IPS-18a (cell line): ENCODE results near the gene HIGD1C.
"Not testable (repeated sequence)": the region's sequence is repeated elsewhere in the genome, so short reads cannot be mapped to it uniquely, and the experiment has no call there.

ENCODE experiments used
- H3K27ac ChIP-seq: one replicate; pipeline ENCODE4 v1.5.1; 2013; ENCODE audit warnings: low read length
- H3K27me3 ChIP-seq: one replicate; pipeline ENCODE4 v1.6.1; 2013; ENCODE audit warnings: mild to moderate bottlenecking, low read length; ENCODE audit not compliant: control insufficient read depth, insufficient read depth
- H3K36me3 ChIP-seq: one replicate; pipeline ENCODE4 v1.6.1; 2013; ENCODE audit warnings: low read depth, low read length; ENCODE audit not compliant: control insufficient read depth
- H3K4me1 ChIP-seq: one replicate; pipeline ENCODE4 v1.6.1; 2013; ENCODE audit warnings: low read depth, low read length; ENCODE audit not compliant: control insufficient read depth
- H3K4me3 ChIP-seq: one replicate; pipeline ENCODE4 v1.5.1; 2013; ENCODE audit warnings: low read length
- H3K9ac ChIP-seq: one replicate; pipeline ENCODE4 v1.6.1; 2013; ENCODE audit warnings: mild to moderate bottlenecking, low read length, moderate library complexity
- H3K9me3 ChIP-seq: one replicate; pipeline ENCODE4 v1.6.1; 2013; ENCODE audit warnings: low read depth, low read length; ENCODE audit not compliant: control insufficient read depth

Gene HIGD1C

DNA sequence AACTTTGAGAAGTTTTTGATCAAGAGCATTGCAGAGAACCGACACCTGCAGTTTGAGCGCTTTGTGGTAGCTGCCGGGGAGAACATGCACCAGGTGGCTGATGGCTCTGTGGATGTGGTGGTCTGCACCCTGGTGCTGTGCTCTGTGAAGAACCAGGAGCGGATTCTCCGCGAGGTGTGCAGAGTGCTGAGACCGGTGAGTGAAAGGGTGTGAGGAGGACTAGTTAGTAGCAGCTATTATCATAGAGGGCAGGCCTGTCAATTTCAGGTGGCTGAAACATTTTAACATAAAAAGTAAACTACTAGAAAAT is 27.0 kb upstream of the HIGD1C start:
- peak overlapping the region; percentile 47 for H3K4me3 ChIP-seq
- H3K27ac ChIP-seq, result no peak overlapping the region
- H3K4me1 ChIP-seq, result peaks cover 40% of the 10 kb centered on the region

DNA sequence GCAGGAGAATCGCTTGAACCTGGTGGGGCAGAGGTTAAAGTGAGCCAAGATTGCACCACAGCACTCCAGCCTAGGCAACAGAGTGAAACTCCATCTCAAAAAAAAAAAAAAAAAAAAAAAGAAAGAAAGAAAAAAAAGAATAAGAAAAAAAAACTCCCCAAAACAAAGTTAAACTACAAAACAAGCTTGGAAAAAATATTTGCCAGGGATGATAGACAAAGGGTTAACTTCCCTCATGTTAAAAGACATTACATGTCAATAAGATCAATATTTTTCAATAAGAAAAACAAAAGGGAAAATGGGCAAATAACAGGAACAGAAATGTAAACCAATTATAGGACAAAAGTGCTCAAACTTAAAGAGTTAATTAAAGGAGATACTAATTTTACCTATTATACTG is 26.4 kb upstream of the HIGD1C start:
- Histone ChIP-seq H3K9me3 (no peaks in the 10 kb centered on the region), H3K4me1 (peaks cover 40% of the 10 kb centered on the region), H3K27me3 (no peaks in the 10 kb centered on the region), H3K27ac (no peak overlapping the region), H3K36me3 (no peaks in the 10 kb centered on the region), H3K4me3 (peak overlapping the region; percentile 25), H3K9ac (no peak overlapping the region)

More for the DNA sequence above, 27.0 kb upstream of the HIGD1C start:
- H3K36me3 ChIP-seq, result no peaks in the 10 kb centered on the region
- peak overlapping the region; percentile 18 for H3K9ac ChIP-seq
- no peaks in the 10 kb centered on the region for H3K9me3 ChIP-seq
- H3K27me3 ChIP-seq, result no peaks in the 10 kb centered on the region

DNA sequence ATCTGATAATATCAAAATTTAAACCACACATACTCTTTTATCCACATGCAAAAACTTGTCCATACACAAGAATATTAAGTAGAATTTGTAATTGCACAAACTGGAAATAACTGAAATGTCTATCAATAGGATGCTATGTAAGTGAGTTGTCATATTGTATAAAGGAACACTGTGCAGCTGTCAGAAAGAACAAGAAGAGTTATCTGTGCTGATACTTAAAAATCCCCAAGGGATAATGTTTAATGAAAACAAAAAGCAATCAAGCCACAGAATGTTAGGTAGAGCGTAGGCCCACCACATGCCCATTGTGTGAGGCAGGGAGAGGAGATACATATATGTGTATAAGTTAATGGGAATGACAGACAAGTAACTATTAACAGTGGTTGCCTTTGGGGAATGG is 25.9 kb upstream of the HIGD1C start:
- Histone ChIP-seq H3K27ac (no peak overlapping the region), H3K27me3 (no peaks in the 10 kb centered on the region), H3K9me3 (no peaks in the 10 kb centered on the region), H3K9ac (no peak overlapping the region), H3K4me1 (peaks cover 40% of the 10 kb centered on the region), H3K36me3 (no peaks in the 10 kb centered on the region), H3K4me3 (peak overlapping the region; percentile 25)

DNA sequence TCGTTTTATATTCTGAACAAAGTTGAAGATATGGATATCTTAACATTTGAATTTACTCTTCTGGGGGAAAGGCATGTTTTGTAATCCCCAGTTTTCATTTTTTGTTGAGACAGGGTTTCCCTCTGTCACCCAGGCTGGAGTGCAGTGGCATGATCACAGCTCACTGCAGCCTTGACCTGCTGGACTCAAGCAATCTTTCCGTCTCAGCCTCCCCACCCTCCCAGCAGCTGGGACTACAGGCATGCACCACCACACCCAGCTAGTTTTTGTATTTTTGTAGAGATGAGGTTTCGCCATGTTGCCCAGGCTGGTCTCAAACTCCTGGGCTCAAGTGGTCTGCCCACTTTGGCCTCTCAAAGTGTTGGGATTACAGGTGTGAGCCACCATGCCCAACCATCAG is 25.4 kb upstream of the HIGD1C start:
- not testable (repeated sequence) for H3K36me3 ChIP-seq, H3K9ac ChIP-seq, H3K4me3 ChIP-seq, H3K27me3 ChIP-seq, H3K27ac ChIP-seq, H3K9me3 ChIP-seq
- peaks cover 40% of the 10 kb centered on the region for H3K4me1 ChIP-seq

DNA sequence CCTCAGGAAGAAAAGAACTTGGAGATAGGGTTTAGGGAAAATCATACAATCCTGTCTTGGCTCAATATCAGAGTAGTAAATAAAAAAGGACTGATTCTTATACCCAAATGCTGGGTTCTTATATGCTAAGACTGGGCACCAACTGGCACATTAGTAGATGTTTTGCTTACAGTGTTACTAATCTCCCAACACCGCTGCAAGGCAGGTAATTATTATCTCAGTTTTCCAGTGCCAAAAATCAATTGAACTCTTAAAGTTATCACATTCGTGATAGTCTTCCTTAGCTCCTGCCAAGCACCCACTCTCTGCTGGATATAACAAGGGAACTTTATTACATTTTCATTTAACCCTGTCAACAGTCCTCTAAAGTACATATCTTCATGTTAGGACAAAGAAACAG is 25.0 kb upstream of the HIGD1C start:
- H3K9ac ChIP-seq, result no peak overlapping the region

DNA sequence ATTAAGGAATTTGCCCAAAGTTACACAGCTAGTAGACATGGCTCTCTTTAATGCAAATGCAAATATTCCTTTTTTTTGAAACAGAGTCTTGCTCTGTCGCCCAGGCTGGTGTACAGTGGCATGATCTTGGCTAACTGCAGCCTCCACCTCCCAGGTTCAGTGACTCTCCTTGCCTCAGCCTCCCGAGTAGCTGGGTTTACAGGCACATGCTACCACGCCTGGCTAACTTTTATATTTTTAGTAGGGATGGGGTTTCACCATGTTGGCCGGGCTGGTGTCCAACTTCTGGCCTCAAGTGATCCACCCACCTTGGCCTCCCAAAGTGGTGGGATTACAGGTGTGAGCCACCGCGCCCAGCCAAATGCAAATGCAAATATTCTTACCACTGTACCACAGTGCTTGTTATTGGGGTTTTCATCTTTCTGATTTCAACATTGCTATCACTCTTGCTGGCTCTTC is 24.5 kb upstream of the HIGD1C start:
- H3K27ac ChIP-seq, result no peak overlapping the region
- H3K4me3 ChIP-seq, result peak overlapping the region; percentile 7
- H3K9ac ChIP-seq, result no peak overlapping the region
- no peaks in the 10 kb centered on the region for H3K36me3 ChIP-seq
- H3K4me1 ChIP-seq, result peaks cover 34% of the 10 kb centered on the region
- no peaks in the 10 kb centered on the region for H3K27me3 ChIP-seq
- H3K9me3 ChIP-seq, result no peaks in the 10 kb centered on the region

More for the DNA sequence above, 25.0 kb upstream of the HIGD1C start:
- H3K9me3 ChIP-seq, result no peaks in the 10 kb centered on the region
- H3K27ac ChIP-seq, result no peak overlapping the region
- H3K27me3 ChIP-seq, result no peaks in the 10 kb centered on the region
- peak overlapping the region; percentile 7 for H3K4me3 ChIP-seq
- H3K36me3 ChIP-seq, result no peaks in the 10 kb centered on the region
- H3K4me1 ChIP-seq, result peaks cover 38% of the 10 kb centered on the region

DNA sequence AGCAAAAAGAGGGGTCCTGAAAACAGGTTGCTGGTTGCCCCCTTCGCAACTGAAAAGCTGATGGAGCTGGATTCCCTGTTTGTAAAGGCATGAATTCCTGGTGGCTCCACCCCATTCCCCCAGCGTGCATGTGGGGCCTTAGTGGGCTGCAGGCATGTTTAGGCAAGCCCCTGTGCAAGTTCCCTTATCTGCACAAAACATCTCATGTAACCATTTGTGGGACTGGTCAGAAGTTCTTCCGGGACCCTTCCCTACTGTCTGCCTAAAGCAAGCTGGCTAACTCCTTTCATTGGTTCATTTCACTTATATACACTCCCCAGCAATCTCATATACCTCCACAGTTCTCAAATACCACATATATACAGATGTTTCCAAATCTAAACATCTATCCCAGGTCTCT is 24.0 kb upstream of the HIGD1C start:
- no peaks in the 10 kb centered on the region for H3K9me3 ChIP-seq
- no peak overlapping the region for H3K9ac ChIP-seq
- peaks cover 31% of the 10 kb centered on the region for H3K4me1 ChIP-seq
- no peak overlapping the region for H3K27ac ChIP-seq
- no peaks in the 10 kb centered on the region for H3K36me3 ChIP-seq
- H3K4me3 ChIP-seq, result no peak overlapping the region
- no peaks in the 10 kb centered on the region for H3K27me3 ChIP-seq

DNA sequence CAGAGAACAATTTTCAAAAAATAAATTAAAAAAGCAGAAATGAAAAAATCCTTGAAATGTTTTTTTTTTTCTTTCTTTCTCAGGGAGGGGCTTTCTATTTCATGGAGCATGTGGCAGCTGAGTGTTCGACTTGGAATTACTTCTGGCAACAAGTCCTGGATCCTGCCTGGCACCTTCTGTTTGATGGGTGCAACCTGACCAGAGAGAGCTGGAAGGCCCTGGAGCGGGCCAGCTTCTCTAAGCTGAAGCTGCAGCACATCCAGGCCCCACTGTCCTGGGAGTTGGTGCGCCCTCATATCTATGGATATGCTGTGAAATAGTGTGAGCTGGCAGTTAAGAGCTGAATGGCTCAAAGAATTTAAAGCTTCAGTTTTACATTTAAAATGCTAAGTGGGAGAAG is 22.5 kb upstream of the HIGD1C start:
- no peaks in the 10 kb centered on the region for H3K27me3 ChIP-seq
- H3K4me3 ChIP-seq, result no peak overlapping the region

GRCh38 chr12:50930477-50930876 is 21.9 kb upstream of the HIGD1C start:
- H3K36me3 ChIP-seq, H3K9ac ChIP-seq, H3K27me3 ChIP-seq, H3K9me3 ChIP-seq, H3K4me3 ChIP-seq, H3K27ac ChIP-seq: not testable (repeated sequence)
- peaks cover 14% of the 10 kb centered on the region for H3K4me1 ChIP-seq

More for the DNA sequence above, 22.5 kb upstream of the HIGD1C start:
- H3K9me3 ChIP-seq, result no peaks in the 10 kb centered on the region
- no peaks in the 10 kb centered on the region for H3K36me3 ChIP-seq
- no peak overlapping the region for H3K27ac ChIP-seq
- no peak overlapping the region for H3K9ac ChIP-seq
- peaks cover 18% of the 10 kb centered on the region for H3K4me1 ChIP-seq

GRCh38 chr12:50932787-50933280 is 19.5 kb upstream of the HIGD1C start:
- Histone ChIP-seq H3K4me1 (peaks cover 8% of the 10 kb centered on the region), H3K27ac (no peak overlapping the region), H3K36me3 (no peaks in the 10 kb centered on the region)

DNA sequence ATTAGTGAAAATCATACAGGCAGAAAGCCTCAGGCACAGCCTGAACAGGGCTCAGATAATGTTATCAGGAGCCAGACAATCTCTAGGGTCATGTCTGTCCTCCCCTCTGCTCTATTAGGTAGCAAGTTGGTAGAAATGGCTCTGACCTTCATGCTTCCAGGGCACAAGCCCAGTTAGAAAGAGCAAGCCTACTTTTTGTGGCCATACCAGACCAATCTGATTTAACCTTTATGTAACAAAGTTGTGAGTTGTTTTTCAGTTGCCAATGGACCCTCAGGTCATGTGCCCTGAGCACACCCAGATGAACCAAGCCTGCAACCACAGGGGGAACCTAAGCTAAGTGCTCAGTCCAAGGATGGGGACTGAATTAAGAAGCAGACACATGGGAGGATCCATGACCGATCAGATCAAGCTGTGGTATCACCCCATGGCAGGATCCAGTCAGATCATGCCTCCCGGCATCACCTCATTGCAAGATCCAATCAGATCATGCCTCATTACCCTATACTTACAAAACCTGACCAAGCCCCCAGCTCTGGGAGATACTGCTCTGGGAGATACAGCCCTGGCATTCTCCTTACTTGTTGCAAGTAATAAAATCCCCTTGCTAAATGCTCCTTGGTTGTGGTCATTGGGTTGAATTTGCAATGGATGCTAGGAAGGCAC is 18.8 kb upstream of the HIGD1C start:
- Histone ChIP-seq H3K27ac (no peak overlapping the region), H3K9me3 (no peaks in the 10 kb centered on the region), H3K9ac (no peak overlapping the region), H3K27me3 (no peaks in the 10 kb centered on the region), H3K36me3 (no peaks in the 10 kb centered on the region), H3K4me1 (peaks cover 2% of the 10 kb centered on the region), H3K4me3 (no peak overlapping the region)

More at GRCh38 chr12:50932787-50933280, 19.5 kb upstream of the HIGD1C start:
- Histone ChIP-seq H3K4me3 (no peak overlapping the region), H3K9ac (no peak overlapping the region), H3K9me3 (no peaks in the 10 kb centered on the region), H3K27me3 (no peaks in the 10 kb centered on the region)

DNA sequence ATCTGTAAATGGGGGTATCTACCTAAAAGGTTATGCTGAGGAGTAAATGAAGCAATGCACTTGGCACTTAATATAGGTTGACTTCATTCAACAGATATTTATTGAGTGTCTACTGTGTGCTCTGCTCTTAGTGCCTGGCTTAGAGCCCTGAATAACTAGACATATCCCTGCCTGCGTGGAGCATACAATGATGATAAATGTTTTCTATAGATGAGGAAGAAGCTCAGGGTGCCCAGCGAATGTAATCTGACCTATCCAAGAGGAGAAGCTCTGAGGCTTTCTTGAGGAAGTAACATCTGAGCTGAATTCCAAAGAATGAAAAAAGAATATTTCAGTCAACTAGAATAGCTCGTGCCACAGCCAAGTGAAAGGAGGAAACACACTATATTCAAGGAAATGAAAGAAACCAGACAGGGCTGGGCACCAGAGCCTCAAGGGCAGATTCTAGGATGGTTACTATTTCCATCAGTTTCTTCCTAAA is 17.9 kb upstream of the HIGD1C start:
- H3K27ac ChIP-seq, result no peak overlapping the region

More for the DNA sequence above, 17.9 kb upstream of the HIGD1C start:
- Histone ChIP-seq H3K36me3 (no peaks in the 10 kb centered on the region), H3K4me1 (no peaks in the 10 kb centered on the region), H3K9ac (no peak overlapping the region), H3K27me3 (no peaks in the 10 kb centered on the region), H3K4me3 (no peak overlapping the region), H3K9me3 (no peaks in the 10 kb centered on the region)
